ENCODE results near the gene CTH.

- TF ChIP-seq EZH2phosphoT487 (IDR thresholded peaks at IDR 0.05; ENCODE audit: borderline replicate concordance, low read length) (no peak), CTCF (conservative IDR thresholded peaks at IDR 0.05; ENCODE audit: low read depth, low read length) (no peak)
Measured at GRCh38 chr1:70383483-70383882, 27.6 kb upstream of the CTH start.

Data from PC-3 (cell line).